PC-9 (cell line): ENCODE measurements around the gene WDFY3.

Source experiments
- EZH2 ChIP-seq: fragments of 200-600 bp; sonication (generic); IDR thresholded peaks from 2 replicates; pipeline ENCODE4 v1.8.0; 2017; ENCODE audit warnings: antibody characterized with exemption, low read depth
- TF ChIP-seq, protein P1 (sequence below): fragments of 200-600 bp; sonication (generic); conservative IDR thresholded peaks from 2 replicates; pipeline ENCODE4 v1.6.1; 2017; ENCODE audit warnings: mixed run types, antibody characterized with exemption, mild to moderate bottlenecking, moderate library complexity

- TF ChIP-seq, protein P1, sequence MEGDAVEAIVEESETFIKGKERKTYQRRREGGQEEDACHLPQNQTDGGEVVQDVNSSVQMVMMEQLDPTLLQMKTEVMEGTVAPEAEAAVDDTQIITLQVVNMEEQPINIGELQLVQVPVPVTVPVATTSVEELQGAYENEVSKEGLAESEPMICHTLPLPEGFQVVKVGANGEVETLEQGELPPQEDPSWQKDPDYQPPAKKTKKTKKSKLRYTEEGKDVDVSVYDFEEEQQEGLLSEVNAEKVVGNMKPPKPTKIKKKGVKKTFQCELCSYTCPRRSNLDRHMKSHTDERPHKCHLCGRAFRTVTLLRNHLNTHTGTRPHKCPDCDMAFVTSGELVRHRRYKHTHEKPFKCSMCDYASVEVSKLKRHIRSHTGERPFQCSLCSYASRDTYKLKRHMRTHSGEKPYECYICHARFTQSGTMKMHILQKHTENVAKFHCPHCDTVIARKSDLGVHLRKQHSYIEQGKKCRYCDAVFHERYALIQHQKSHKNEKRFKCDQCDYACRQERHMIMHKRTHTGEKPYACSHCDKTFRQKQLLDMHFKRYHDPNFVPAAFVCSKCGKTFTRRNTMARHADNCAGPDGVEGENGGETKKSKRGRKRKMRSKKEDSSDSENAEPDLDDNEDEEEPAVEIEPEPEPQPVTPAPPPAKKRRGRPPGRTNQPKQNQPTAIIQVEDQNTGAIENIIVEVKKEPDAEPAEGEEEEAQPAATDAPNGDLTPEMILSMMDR: no peak
- no peak for TF ChIP-seq EZH2
Measured at GRCh38 chr4:84925558-84925957, 40.9 kb downstream of the WDFY3 start.
